HCEC 1CT (cell line): ENCODE results near the gene KIAA1217.
A peak's percentile ranks its signal among the peaks of the same experiment; 100 is the strongest.
"Not testable (repeated sequence)": the region's sequence is repeated elsewhere in the genome, so short reads cannot be mapped to it uniquely, and the experiment has no call there.

Experiments
- DNase-seq: peaks from one replicate; pipeline ENCODE4 v3.0.0-alpha.2; 2017

Gene KIAA1217

DNA sequence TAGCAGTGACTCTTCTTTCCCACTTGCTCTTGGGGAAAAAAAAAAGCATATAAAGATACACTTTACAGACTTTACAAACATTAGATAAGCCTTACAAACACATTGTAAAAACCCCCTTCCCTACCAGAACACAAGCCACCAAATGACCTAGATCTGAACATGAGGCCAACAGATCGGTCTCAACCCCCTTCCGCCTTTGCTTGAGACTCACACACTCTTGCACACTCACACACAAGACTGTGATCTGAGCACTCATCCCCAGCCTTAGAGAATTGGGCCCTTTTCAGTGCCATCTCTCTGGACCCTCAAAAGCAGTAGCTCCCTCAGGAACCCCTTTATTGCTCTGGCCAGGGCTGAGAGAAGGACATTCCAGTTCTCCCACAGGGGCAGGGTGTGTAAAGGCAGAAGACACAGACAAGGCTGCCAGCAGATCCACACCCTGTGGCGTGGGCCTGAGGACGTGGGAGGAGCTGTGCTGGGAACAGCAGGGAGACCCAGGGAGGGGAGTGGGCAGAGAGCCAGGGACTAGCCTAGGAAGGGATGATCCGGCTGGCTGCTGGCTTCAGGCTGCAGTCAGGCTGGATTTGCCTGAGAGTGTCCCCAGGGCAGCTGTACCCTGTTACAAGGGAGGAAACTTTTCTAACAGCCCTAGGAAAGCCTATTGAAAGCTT lies 206.7 kb downstream of the KIAA1217 start:
- DNase-seq = no peak

DNA sequence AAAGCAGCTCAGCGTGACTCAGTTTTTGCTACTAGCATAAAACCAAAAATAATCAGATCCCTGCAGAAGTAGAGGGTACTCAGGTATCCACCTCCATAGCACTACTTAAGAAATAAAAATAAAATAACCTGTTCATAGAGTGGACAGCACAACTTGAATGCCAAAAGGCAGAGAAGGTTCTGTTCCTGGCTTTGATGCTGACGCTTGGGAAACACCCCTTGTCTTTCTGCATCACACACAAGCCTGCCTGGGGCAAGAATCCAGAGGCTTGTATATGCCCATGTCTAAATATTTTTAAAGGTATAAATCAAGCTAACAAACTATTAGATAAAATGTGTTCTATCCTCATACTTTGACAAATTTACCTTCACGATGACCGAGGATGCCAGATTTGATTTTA lies 207.3 kb downstream of the KIAA1217 start:
- DNase-seq = no peak

DNA sequence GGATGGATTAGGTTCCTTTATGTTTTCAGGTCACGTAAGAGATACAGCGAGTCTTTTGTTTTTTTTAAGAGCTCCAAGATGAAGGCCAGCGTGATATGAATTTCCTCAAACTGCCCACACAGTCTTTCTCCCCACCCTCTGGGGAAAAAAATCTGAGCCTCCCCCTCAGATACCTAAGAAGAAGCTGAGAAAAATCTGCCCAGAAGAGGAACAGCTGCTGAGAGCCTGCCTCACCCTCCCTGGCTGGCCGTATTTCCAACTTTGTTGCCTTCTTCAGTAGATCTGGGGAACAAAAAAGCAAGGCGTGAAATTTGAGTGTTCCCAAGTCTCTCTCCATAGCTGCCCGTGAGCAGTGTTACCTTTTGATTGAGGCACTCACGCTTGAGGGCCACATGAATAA lies 208.1 kb downstream of the KIAA1217 start:
- DNase-seq = no peak

DNA sequence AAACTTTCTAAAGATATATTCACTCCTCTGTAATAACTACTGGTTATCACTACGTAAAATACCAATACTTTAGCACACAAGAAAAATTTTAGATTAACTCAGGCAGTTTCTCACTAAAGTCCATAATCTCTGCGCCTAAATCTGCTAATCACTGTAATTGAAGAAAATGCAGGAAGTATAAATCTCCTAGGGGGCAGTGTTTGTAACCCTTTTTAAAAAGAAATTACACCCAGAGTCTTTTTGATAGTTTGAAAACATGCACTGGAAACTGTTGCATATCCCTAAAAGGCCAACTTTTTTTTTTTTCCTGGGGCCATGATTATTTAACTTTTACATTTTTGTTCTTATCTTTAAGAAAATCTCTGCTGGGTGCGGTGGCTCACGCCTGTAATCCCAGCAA lies 209.6 kb downstream of the KIAA1217 start:
- peak; percentile 5 for DNase-seq

DNA sequence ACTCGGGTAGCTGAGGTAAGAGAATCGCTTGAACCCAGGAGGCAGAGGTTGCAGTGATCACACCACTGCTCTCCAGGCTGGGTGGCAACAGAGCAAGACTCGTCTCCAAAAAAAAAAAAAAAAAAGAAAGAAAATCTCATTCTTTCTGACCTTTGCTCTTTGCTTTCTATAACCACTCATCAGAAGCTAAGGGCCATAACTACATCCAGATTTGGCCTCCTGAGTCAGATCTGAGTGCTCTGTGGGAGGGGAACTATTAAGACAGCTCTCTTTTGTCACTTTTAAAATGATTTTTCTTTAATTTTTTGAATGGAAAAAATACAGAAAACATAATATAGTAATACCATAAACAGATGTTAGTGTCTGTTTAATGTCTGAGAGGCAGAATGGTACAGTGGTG lies 210.1 kb downstream of the KIAA1217 start:
- DNase-seq = no peak

DNA sequence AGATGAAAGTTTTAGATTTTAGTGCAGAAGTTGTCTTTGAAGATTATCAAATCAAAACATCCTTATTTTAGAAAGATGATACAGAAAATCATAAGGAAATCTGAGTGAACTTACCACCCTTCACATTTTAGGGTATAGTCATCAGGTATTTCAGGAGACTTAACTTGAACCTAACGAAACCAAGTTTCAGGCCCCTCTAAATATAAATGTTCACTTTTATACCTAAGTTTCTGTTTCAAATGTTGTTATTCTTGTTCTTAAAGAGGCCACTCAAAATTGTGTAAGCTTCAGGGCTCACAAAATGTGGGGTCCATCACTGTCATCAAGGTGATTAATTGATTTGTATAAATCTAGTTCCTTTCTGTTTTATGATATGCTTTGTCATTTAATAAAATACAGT lies 216.2 kb downstream of the KIAA1217 start:
- no peak for DNase-seq

DNA sequence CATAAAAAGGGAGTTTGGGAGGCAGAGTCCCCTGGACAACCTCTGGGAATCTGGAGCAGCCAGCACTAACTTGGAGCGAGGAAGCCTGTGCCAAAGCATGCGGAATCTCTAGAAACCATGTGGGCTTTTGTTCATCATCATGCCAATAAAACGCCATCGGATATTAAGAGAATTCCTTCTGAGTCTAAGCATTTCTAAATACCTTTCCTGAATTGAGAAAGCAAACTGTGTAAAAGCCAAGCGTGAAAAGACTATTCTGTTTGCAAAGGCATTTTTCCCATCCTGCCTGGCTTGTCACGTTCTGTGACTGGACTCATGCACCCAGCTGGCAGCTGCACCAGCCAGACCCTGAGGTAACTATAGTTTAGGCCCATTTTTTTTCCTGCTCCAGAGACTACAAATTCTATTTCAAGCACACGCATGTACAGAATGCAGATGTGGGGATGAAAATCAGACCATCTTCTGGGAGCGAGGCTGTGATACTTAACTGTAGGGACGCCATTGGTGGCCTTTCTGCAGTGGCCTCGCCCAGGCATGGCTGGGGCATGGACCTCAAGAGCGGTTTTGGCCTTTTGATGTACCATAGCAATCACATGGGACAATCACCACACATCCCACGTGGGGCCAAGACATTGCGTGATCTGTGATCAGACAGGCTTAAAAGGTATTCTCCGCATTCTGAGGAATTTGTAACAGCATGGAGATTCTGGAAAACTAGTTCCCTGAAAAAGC lies 218.9 kb downstream of the KIAA1217 start:
- DNase-seq = no peak

DNA sequence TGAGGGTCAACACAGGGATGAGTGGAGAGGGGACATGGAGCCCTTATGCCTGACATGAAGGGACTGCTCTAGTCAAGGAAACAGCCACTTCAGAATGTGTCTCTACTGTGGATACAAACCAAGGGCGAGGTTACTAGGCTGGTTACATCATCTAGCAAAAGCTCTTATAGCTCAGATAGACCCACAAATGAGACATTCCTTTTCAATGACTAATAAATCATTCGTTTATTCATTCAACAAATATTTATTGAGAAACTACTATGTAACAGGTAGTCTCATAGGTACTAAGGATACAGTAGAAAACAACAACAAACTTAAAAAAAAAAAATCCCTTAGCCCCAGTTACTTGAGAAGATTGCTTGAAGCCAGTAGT lies 219.5 kb downstream of the KIAA1217 start:
- DNase-seq = peak; percentile 64

DNA sequence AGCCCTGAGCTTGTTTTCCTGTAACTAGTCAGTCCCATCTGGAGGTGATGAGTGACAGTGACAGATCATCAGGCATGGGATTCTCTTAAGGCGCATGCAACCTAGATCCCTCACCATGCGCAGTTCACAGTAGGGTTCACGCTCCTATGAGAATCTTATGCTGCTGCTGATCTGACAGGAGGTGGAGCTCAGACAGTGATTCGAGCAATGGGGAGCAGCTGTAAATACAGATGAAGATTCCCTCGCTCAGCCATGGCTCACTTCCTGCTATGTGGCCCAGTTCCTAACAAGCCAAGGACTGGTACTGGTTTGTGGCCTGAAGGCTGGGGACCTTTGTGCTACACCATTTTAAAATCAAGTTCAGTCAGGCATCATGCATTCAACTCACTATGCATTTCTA lies 221.7 kb downstream of the KIAA1217 start:
- DNase-seq = no peak

DNA sequence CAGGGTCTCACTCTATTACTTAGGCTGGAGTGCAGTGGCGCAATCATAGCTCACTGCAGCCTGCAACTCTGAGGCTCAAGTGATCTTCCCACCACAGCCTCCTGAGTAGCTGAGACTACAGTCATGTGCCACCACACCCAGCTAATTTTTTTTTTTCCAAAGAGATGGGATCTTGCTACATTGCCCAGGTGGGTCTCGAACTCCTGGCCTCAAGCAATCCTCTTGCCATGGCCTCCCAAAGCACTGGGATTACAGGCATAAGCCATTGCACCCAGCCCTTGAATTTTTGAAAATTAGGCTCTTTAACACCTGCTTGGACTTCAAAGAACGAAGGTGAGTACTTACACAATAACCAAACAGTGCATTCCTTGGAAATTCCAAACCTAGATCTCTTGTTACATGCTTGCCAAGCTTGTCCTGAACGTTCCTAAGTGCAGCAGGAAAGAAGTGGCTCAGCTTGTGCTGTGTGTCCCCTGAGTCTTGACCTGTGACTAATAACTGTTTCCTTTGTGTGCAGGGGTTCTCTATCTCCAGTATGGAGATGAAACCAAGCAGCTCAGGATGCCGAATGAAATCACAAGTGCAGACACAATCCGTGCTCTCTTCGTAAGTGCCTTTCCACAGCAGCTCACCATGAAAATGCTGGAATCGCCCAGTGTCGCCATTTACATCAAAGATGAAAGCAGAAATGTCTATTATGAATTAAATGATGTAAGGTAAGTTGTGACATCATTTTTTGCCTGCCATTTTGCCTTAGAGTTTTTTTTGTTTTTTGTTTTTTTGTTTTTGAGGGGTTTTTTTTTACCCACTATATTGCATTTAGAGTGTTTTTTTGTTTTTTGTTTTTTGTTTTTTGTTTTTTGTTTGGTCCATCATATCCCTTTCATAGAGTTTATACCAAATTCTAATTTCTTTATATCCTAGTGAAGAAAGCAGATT lies 223.8 kb downstream of the KIAA1217 start:
- DNase-seq = no peak

DNA sequence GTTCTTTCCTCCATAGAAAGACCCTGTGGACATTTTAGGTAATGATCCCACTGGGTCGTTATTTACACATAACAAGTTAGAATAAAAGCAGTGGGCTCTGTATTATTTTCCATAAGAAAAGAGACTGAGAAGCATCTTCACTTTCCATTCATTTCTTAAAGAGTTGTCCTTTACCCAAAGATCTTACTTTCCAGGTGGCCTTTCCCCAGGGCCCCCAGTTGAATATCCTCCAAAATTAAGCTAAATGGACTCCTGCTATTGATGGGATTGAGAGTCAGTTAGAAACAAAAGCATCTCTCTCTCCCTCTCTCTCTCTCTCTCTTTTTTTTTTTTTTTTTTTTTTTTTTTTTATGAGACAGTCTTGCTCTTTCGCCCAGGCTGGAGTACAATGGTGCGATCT lies 224.8 kb downstream of the KIAA1217 start:
- DNase-seq = no peak

DNA sequence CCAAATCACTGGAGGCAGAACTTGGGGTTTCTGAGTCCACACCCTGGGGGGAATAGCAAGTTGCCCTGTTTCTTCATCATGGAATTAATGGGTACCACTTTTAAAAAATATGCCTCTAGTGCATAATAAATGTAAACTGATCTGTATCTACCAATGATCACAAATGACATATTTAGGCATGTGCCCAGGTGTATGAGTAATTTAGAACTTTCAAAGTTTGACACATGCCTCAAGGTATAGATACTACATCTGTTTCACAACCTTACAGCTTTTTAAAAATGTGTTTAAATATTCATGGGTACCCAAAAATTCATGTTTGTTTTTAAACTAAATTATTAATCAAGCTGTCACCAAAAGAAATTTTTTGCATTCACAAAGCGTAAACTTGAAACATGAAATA lies 226.0 kb downstream of the KIAA1217 start:
- no peak for DNase-seq

DNA sequence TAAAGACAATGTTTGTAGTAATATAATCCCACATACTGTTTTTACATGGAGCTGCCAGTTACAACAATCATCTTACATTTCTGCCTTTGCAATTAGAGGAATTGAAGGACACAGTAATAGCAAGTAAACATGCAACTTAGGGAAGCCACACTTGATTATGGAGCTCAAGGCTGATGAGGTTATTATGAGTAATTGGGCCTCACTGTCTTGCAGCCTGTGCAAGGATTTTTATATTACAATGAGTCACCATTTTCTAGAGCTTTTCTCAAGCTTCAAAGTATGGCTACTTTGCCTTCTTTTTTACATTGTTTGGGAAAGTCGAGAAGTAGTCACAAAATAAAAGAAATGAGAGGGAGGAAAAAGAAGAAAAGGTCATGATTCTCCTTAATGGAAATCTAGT lies 226.4 kb downstream of the KIAA1217 start:
- peak; percentile 81 for DNase-seq

DNA sequence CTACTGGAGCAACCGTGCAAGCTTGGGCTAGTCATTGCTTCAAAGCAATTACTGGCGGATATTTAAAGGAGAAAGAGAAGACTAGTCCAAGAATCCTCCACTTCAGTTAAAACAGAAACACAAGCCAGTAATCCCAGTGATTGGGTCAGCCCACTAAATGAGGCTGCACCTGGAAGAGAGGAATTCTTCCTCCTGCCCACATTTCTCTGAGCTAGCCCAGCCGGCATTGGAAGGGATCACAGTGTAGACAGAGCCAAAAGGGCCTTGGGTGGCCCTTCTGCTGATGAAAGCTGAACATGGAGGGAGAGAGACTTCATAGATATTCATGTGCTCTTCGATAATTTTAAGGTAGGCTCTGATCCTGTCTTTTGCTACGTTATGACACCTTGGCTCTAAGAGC lies 228.4 kb downstream of the KIAA1217 start:
- no peak for DNase-seq

DNA sequence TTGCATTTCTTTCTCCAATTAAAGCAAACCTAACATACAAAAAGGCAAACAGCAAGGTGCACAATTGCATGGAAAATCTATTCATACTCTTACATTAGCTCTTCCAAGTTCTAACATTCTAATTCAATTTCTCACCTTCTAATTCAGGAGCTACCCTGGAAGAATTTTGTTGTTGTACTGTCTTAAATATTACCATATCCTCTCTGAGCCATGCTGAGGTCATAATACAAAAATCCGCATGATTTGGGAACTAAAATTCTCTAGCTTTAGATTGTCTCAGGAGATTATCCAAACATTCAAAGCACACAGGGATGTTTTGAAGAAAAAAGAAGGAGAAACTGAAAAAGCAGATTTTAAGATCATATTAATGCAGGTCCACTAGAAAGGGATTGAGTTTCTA lies 229.9 kb downstream of the KIAA1217 start:
- DNase-seq = peak; percentile 24

DNA sequence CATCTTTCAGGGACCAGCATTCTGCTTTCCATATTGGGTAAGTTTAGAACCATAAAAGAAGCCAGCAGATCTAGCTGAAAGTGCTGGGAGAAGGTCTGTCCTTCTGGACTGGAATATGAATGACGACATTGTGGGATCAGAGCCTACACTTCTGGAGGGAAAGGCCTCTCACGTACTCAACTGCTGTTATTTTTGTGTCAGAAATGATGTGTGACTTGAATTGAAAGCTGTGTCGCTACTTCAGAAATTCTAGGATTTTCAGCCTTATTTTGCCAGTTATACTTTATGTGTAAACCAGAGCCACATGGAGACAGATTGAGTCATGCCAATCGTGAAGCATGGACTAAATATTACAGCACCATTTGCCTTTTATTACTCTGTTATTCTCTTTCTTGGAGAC lies 231.0 kb downstream of the KIAA1217 start:
- DNase-seq = no peak

DNA sequence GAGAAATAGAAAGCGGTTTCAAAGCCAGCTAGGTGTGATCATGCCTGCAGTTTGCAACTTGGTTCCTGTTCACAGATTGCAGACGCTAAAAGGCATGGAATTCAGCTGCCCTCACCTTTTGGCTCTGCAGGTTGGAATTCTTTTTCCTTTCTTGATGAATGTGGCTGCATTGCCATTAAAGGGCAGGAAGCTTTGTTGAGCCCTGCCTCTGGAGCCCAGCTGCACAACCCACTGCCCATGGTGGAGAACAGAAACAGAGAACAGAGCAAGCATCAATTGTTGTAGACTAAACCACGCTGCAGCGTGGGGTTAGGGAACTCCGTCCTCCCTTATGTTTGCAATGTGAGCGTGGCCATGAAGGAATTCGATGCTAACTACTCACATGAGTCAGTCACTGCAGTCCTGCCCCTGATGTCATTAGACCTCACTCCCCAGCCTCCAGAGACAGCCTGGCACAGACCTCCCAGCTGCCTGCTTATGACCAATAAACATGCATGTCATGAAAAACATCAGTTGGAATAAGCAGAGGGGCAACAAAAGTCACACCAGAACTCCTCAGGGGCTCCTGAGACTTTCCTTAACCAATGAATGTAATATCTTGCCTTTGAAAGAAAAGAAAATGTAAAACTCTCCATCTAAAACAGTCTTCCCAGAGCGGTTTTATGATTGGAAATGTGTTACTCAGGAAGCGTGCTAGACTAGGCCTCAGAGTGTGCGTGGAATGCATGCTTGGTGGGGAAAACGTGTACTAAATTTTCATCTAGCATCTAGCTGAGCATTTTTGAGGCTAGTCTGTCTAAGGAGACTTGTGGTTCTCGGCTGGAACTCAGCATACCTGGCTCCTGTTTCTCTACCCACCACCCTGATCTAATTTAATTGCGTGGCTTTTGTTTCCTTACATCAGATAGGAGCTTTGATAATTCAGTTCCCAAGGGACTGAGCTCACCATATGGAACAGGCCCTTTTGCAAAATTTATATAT lies 232.2 kb downstream of the KIAA1217 start:
- no peak for DNase-seq

DNA sequence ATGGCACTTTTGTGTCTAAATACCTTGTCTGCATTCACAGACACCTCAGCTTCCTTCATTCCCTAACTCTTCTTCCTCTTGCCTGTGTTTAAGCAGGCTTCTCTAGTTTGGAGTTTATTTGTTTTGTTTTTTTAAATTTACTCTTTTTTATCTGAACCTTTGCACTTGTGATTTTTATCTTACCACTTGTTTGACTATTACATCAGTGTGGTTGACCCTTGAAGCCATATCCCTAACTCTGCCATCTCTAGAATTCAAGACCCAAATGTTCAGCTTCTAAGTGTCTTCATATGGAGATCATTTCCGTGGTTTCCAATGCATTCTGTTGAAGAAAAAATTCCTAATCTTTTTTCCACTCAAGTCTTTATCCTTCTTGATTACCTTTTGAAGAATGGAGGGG lies 233.3 kb downstream of the KIAA1217 start:
- no peak for DNase-seq

DNA sequence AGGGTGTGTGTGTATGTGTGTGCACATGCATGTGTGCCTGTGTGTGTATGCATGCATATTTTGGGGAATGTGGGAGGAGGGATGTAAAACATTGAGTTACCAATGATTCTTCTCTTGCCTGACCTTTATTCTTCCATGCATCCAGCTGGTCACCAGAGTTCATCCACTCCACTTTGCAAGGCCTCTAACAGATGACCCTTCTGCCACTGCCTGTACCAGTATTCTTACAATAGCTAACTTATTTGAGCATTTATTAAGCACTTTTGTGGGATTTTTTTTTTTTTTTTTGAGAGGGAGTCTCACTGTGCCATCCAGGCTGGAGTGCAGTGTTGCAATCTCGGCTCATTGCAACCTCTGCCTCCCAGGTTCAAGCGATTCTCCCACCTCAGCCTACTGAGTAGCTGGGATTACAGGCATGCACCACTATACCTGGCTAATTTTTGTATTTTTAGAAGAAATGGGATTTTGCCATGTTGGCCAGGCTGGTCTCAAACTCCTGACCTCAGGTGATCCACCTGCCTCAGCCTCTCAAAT lies 233.8 kb downstream of the KIAA1217 start:
- not testable (repeated sequence) for DNase-seq

DNA sequence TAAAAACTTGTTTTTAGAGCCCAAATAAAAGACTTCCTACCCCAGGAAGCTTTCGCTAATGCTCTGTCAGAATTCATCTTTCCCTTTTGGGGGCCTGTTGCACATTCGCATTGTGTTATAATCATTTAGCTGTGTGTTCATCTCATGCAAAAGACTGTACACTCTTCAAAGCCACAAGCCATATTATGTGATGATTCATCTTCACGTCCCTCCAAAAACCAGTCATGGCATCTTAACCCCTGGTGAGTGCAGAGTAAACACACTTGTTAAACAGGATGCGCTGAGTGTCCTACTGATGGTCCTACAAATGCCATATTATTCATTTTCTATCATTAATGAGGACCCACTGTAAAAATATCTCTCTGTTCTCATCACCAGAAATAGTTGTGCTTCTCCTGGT lies 235.4 kb downstream of the KIAA1217 start:
- DNase-seq = peak; percentile 84

DNA sequence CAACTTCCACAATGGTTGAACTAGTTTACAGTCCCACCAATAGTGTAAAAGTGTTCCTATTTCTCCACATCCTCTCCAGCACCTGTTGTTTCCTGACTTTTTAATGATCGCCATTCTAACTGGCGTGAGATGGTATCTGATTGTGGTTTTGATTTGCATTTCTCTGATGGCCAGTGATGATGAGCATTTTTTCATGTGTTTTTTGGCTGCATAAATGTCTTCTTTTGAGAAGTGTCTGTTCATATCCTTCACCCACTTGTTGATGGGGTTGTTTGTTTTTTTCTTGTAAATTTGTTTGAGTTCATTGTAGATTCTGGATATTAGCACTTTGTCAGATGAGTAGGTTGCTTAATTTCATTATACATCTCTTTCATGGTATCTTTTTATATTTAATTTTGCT lies 237.0 kb downstream of the KIAA1217 start:
- DNase-seq = not testable (repeated sequence)

DNA sequence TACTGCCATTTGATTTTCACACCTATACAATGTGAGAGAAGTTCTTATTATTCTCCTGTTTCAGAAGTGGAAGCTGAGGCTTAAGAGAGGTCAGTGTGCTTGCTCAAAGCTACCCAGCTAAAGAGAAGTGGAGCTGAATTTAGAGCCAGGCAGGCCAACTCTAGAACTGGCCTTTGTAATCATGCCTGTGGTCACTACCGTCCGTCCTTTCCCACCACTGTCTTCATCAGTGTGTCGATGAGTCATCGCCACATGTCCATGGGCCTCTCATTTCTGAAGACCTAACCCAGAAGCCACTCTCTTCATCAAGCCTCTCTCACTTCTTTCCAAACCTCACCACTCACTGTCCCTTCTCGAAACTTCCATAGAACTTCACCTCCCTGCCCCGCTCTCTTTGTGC lies 237.8 kb downstream of the KIAA1217 start:
- peak; percentile 81 for DNase-seq
